Esophagus squamous epithelium (tissue), 5 donors: Measurements from ENCODE around the gene CFAP299. TPM values are rescaled to one million over a fixed set of nuclear protein-coding genes. Genes with fewer than 3 reads are reported as not detected.

Experiments used
- DNase-seq: peaks from one replicate; lab custom pipeline; 2025; lab: John Stamatoyannopoulos, UW
- H3K27ac ChIP-seq, 4 donors: fragments of 200-600 bp; sonication (generic); one replicate each; pipeline ENCODE4 v1.5.1; 2016 to 2019; ENCODE audit warnings: mild to moderate bottlenecking in 1 of 4
- H3K27me3 ChIP-seq, 4 donors: fragments of 200-600 bp; sonication (generic); 1 replicate in 3 of 4; 2 replicates in 1 of 4; pipeline versions ENCODE4 v1.5.1 to v1.6.0; 2017 to 2021; ENCODE audit warnings: antibody characterized with exemption in 1 of 4
- H3K36me3 ChIP-seq, 3 donors: fragments of 200-600 bp; sonication (generic); one replicate each; pipeline ENCODE4 v1.5.1; 2016 to 2019
- H3K4me1 ChIP-seq, 3 donors: fragments of 200-600 bp; sonication (generic); one replicate each; pipeline ENCODE4 v1.5.1; 2017 to 2019
- H3K4me3 ChIP-seq, 4 donors: fragments of 200-600 bp; sonication (generic); 1 replicate in 3 of 4; 2 replicates in 1 of 4; pipeline ENCODE4 v1.5.1; 2016 to 2019; ENCODE audit warnings: mild to moderate bottlenecking in 2 of 4, moderate library complexity in 1 of 4
- H3K9me3 ChIP-seq, 3 donors: fragments of 200-600 bp; sonication (generic); one replicate each; pipeline ENCODE4 v1.5.1; 2016 to 2019
- POLR2A ChIP-seq, 4 donors: fragments of 450-650 bp; IDR thresholded peaks; one replicate each; pipeline ENCODE4 v1.6.1; 2017; ENCODE audit warnings: antibody characterized with exemption in 4 of 4, mild to moderate bottlenecking in 4 of 4, moderate library complexity in 3 of 4
- WGBS, 2 donors: methylation state at CpG; one replicate each; pipeline ENCODE4 v1.1.5; 2018; 5-methylcytosine and 5-hydroxymethylcytosine counted together
- intact Hi-C: fragments of 100-400 bp; cut with DNase I; formaldehyde crosslinking; loops from one replicate; pipeline ENCODE4 v1.15.0; 2022
- total RNA-seq, 4 donors: library from RNA; depleted of rRNA; stranded (reverse); fragments of >200 nt; gene quantifications; one replicate each; pipeline ENCODE4 v1.1.0, GENCODE V29; 2016
- TF ChIP-seq, protein P1 (sequence below), 6 experiments: fragments of 450-650 bp in 4 of 6; fragments of 200-600 bp in 2 of 6; sonication (generic) in 2 of 6; IDR thresholded peaks; one replicate each; pipeline ENCODE4 v1.5.1; 2016 to 2019; ENCODE audit warnings: antibody characterized with exemption in 6 of 6, mild to moderate bottlenecking in 4 of 6, moderate library complexity in 4 of 6
- donor health status: DM: yes; HTN: yes; CAD: no.

The CFAP299 gene
- total RNA-seq, 4 donors from 2014 or later = not detected

DNA sequence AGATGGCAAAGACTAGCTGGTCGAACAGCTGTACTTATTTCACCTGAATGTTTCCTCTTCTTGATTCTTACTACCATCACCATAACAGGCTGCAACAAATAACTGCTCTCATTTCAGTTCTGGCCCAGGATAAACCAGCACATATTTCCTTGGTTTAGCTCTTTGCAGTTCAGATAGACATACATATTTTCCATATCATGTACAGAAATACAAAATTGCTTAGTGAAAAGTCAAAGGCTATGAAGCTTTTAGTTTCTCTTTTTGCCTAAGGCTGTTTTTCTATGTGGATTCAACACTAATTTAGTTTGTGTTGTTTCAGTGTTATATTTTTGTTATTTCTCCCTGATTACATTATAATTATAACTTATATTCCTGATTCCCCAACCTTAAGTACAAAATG, 591.4 kb downstream of the CFAP299 start:
- Histone ChIP-seq H3K36me3 (no peaks in the 10 kb centered on the region), H3K4me3 (no peak overlapping the region), H3K4me1 (no peaks in the 10 kb centered on the region), H3K9me3 (no peaks in the 10 kb centered on the region), H3K27ac (no peak overlapping the region), H3K27me3 (no peaks in the 10 kb centered on the region)
- WGBS, 2 donors = 50 to 59% methylated on average over 1 of the region's 1 CpG
- DNase-seq = no peak
- intact Hi-C loops = no loop called here
- TF ChIP-seq, protein P1, sequence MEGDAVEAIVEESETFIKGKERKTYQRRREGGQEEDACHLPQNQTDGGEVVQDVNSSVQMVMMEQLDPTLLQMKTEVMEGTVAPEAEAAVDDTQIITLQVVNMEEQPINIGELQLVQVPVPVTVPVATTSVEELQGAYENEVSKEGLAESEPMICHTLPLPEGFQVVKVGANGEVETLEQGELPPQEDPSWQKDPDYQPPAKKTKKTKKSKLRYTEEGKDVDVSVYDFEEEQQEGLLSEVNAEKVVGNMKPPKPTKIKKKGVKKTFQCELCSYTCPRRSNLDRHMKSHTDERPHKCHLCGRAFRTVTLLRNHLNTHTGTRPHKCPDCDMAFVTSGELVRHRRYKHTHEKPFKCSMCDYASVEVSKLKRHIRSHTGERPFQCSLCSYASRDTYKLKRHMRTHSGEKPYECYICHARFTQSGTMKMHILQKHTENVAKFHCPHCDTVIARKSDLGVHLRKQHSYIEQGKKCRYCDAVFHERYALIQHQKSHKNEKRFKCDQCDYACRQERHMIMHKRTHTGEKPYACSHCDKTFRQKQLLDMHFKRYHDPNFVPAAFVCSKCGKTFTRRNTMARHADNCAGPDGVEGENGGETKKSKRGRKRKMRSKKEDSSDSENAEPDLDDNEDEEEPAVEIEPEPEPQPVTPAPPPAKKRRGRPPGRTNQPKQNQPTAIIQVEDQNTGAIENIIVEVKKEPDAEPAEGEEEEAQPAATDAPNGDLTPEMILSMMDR (IDR thresholded peaks at IDR 0.05) = no peak
- TF ChIP-seq POLR2A (IDR thresholded peaks at IDR 0.05) = no peak

DNA sequence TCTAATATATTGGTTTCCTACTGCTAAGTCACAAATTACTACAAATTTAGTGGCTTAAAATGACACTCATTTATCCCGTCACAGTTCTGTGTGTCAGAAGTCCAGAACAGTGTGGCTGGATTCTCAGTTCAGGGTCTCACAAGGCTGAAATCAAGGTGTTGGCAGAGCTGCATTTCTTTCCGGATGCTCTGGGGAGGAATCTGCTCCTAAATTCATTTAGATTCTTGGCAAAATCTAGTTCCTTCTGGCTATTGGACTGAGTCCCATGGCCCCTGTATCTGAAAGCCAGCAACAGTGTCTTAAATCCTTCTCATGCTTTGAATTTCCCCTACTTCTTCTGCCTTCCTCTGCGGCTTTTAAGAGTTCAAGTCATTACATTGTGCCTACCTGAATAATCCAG, 591.9 kb downstream of the CFAP299 start:
- 43 to 62% methylated on average over 3 of the region's 3 CpGs for WGBS, 2 donors
- DNase-seq = no peak
- no peaks in the 10 kb centered on the region for H3K9me3 ChIP-seq
- intact Hi-C loops = no loop called here
- no peak for TF ChIP-seq POLR2A (IDR thresholded peaks at IDR 0.05)
- TF ChIP-seq, protein P1 (IDR thresholded peaks at IDR 0.05) = no peak
- H3K4me3 ChIP-seq = no peak overlapping the region
- no peaks in the 10 kb centered on the region for H3K36me3 ChIP-seq
- H3K27me3 ChIP-seq = no peaks in the 10 kb centered on the region
- H3K4me1 ChIP-seq = no peaks in the 10 kb centered on the region
- H3K27ac ChIP-seq = no peak overlapping the region

DNA sequence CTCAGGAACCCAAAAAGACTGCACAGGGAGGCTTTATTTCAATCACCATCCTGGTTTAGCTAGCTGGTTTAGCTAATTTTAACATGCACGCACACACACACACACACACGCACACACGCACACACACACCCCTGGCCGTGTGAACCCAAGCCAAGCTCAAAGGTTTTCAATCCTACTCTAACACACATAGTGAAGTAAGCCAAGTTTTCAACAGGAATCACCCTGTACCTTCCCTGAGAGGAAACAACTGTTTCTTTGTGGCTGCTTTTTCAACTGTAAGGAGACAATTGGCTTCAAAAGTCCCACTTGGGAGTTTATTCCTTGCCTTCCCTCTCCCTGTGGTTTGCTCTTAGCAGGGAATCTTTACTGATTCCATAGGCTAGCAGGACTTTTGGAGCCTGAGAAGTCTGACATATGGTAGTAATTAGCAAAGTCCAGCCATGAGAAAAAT, 596.1 kb downstream of the CFAP299 start:
- intact Hi-C loops = no loop called here

DNA sequence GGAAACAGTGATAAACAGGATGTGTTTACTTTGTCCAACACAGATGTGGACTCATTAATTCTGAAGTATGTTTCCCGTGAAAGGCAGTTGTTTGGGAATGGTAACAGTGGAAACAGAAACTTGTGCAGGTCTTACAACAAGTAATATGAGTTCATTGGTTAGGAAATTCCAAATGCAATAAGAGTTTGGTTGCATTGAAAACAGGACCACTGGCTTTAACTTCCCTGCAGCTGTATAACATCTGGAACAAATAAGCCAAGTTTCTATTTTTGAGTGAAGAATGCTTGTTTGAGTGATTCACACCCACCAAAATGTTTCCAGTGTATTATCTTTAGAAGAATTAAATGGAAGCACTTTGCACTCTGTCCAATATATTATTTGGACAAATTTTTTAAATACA, 612.6 kb downstream of the CFAP299 start:
- H3K4me1 ChIP-seq = no peaks in the 10 kb centered on the region
- H3K27me3 ChIP-seq = no peaks in the 10 kb centered on the region
- H3K4me3 ChIP-seq = no peak overlapping the region
- TF ChIP-seq, protein P1 (IDR thresholded peaks at IDR 0.05) = no peak
- TF ChIP-seq POLR2A (IDR thresholded peaks at IDR 0.05) = no peak
- no peaks in the 10 kb centered on the region for H3K36me3 ChIP-seq
- H3K27ac ChIP-seq = no peak overlapping the region
- intact Hi-C loops = no loop called here
- no peaks in the 10 kb centered on the region for H3K9me3 ChIP-seq
- no peak for DNase-seq
- WGBS, 2 donors = 27 to 32% methylated on average over 1 of the region's 1 CpG

More for the DNA sequence above, 596.1 kb downstream of the CFAP299 start:
- 58 to 70% methylated on average over 4 of the region's 4 CpGs for WGBS, 2 donors
- no peak for TF ChIP-seq POLR2A (IDR thresholded peaks at IDR 0.05)
- TF ChIP-seq, protein P1 (IDR thresholded peaks at IDR 0.05) = no peak
- no peak overlapping the region for H3K27ac ChIP-seq
- no peaks in the 10 kb centered on the region for H3K9me3 ChIP-seq
- DNase-seq = no peak
- H3K36me3 ChIP-seq = no peaks in the 10 kb centered on the region
- H3K4me3 ChIP-seq = no peak overlapping the region
- no peaks in the 10 kb centered on the region for H3K4me1 ChIP-seq
- no peaks in the 10 kb centered on the region for H3K27me3 ChIP-seq

DNA sequence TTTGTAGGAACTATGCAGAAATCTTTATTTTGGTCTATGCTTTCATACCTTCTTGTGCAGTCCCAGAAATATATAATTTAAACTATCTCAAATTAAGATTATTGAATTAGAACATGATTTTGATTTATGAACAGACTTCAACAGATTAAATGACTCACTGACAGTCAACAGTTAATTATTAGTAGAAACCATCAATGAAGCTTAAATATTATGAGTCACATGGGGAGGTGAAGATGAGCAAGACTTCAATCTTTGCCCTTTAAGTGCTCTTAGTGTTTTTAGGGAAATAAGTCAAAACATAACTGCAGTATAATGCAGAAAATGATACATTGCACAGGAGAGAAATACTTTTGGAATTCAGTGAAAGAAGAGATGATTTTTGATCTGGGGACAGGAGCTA, 613.5 kb downstream of the CFAP299 start:
- intact Hi-C loops = no loop called here
- Histone ChIP-seq H3K27me3 (no peaks in the 10 kb centered on the region), H3K36me3 (no peaks in the 10 kb centered on the region), H3K9me3 (no peaks in the 10 kb centered on the region), H3K4me3 (no peak overlapping the region), H3K4me1 (no peaks in the 10 kb centered on the region), H3K27ac (no peak overlapping the region)
- TF ChIP-seq, protein P1 (IDR thresholded peaks at IDR 0.05) = no peak
- no peak for TF ChIP-seq POLR2A (IDR thresholded peaks at IDR 0.05)
- no peak for DNase-seq
